22Rv1 (cell line): Measurements from ENCODE around the gene TLE3.
"Not testable (repeated sequence)": the region's sequence is repeated elsewhere in the genome, so short reads cannot be mapped to it uniquely, and the experiment has no call there.

Source experiments
- CTCF ChIP-seq: fragments of 450-650 bp; IDR thresholded peaks from 2 replicates; pipeline ENCODE4 v1.5.1; 2017; ENCODE audit warnings: mild to moderate bottlenecking
- ZFX ChIP-seq: fragments of 450-650 bp; IDR thresholded peaks from 2 replicates; pipeline ENCODE4 v1.6.1; 2017; ENCODE audit warnings: antibody characterized with exemption, borderline replicate concordance

- TF ChIP-seq CTCF, ZFX: not testable (repeated sequence)
Observed at GRCh38 chr15:70112572-70113303, 15.0 kb upstream of the TLE3 start.
